Glutamatergic neuron (in vitro differentiated cells): ENCODE results near the gene FIS1. TPM values are rescaled to one million over a fixed set of nuclear protein-coding genes. Genes with fewer than 3 reads are reported as not detected.

Experiments used
- DNase-seq: peaks from one replicate; pipeline ENCODE4 v3.0.0; 2022
- H3K27ac Mint-ChIP-seq: one replicate; pipeline ENCODE4 v1.8.0; 2020; ENCODE audit warnings: mild to moderate bottlenecking, mixed read lengths, inconsistent platforms; ENCODE audit not compliant: unreplicated experiment
- H3K27me3 Mint-ChIP-seq: one replicate; pipeline ENCODE4 v1.8.0; 2020; ENCODE audit warnings: mild to moderate bottlenecking, moderate library complexity, mixed read lengths, inconsistent platforms; ENCODE audit not compliant: unreplicated experiment
- H3K36me3 Mint-ChIP-seq: one replicate; pipeline ENCODE4 v1.8.0; 2020; ENCODE audit warnings: mild to moderate bottlenecking, mixed read lengths, inconsistent platforms; ENCODE audit not compliant: unreplicated experiment
- H3K4me1 Mint-ChIP-seq: one replicate; pipeline ENCODE4 v1.8.0; 2020; ENCODE audit warnings: mild to moderate bottlenecking, low read depth, mixed read lengths, inconsistent platforms; ENCODE audit not compliant: unreplicated experiment
- H3K4me3 Mint-ChIP-seq: one replicate; pipeline ENCODE4 v1.8.0; 2020; ENCODE audit warnings: mild to moderate bottlenecking, mixed read lengths, inconsistent platforms; ENCODE audit not compliant: unreplicated experiment
- H3K9me3 Mint-ChIP-seq: one replicate; pipeline ENCODE4 v1.8.0; 2020; ENCODE audit warnings: mild to moderate bottlenecking, moderate library complexity, mixed read lengths, inconsistent platforms; ENCODE audit not compliant: unreplicated experiment
- total RNA-seq: library from RNA; stranded (reverse); fragmentation: NEBNext Ultra II Directional; extraction: Animal tissue kit (Norgen Biotek cat#: 25700); gene quantifications from one replicate; pipeline ENCODE4 v1.2.1, GENCODE V29; 2021; ENCODE audit not compliant: unreplicated experiment
- TF ChIP-seq, protein P1 (sequence below): fragments of 200-600 bp; sonication (generic); IDR thresholded peaks from one replicate; pipeline ENCODE4 v1.5.0; 2021; ENCODE audit not compliant: partially characterized antibody, unreplicated experiment

The FIS1 gene
- total RNA-seq, 1 donor from 2014 or later: 128 TPM

DNA sequence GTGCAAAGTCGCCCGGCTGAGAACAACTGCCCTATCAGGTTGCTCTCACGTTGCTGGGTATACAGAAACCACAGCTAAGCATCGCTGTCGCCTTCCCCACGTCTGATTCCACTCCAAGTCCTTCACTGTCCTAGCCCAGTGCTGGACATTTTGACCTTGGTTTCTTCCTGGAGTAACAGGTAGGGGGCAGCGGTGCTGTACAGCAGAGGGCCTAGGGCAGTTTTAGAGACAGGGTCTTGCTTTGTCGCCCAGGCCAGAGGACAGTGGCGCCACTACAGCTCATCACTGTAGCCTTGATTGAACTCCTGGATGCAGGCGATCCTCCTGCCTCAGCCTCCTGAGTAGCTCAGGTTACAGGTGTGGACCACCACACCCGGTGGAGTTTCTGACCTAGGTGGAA is 9.8 kb downstream of the FIS1 start:
- Mint-ChIP-seq H3K27me3 (peaks cover 6% of the 10 kb centered on the region), H3K9me3 (peaks cover 10% of the 10 kb centered on the region), H3K36me3 (no peaks in the 10 kb centered on the region), H3K4me1 (peaks cover 3% of the 10 kb centered on the region), H3K27ac (no peak overlapping the region), H3K4me3 (no peak overlapping the region)
- DNase-seq: peak; percentile 38
- TF ChIP-seq, protein P1, sequence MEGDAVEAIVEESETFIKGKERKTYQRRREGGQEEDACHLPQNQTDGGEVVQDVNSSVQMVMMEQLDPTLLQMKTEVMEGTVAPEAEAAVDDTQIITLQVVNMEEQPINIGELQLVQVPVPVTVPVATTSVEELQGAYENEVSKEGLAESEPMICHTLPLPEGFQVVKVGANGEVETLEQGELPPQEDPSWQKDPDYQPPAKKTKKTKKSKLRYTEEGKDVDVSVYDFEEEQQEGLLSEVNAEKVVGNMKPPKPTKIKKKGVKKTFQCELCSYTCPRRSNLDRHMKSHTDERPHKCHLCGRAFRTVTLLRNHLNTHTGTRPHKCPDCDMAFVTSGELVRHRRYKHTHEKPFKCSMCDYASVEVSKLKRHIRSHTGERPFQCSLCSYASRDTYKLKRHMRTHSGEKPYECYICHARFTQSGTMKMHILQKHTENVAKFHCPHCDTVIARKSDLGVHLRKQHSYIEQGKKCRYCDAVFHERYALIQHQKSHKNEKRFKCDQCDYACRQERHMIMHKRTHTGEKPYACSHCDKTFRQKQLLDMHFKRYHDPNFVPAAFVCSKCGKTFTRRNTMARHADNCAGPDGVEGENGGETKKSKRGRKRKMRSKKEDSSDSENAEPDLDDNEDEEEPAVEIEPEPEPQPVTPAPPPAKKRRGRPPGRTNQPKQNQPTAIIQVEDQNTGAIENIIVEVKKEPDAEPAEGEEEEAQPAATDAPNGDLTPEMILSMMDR: peak; percentile 31

DNA sequence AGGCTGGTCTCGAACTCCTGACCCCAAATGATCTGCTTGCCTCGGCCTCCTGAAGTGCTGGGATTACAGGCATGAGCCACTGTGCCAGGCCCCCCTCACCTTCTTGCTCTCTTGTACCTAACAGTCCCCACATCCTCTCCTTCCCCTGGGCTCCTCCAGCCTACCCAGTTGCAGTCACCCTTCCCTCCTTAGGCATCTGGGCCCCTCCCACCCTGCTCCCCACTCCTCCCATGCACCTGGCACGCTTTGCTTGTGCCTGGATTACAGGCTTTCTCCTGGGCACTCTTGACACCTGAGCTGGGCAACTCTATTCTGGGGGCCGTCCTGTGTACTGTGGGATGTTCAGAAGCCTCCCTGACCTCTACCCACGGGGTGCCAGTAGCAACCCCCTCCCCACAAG is 10.2 kb downstream of the FIS1 start:
- Mint-ChIP-seq H3K27me3 (peaks cover 6% of the 10 kb centered on the region), H3K4me1 (peaks cover 3% of the 10 kb centered on the region), H3K36me3 (no peaks in the 10 kb centered on the region), H3K4me3 (no peak overlapping the region), H3K27ac (no peak overlapping the region), H3K9me3 (peaks cover 10% of the 10 kb centered on the region)
- DNase-seq: no peak
- TF ChIP-seq, protein P1: no peak

DNA sequence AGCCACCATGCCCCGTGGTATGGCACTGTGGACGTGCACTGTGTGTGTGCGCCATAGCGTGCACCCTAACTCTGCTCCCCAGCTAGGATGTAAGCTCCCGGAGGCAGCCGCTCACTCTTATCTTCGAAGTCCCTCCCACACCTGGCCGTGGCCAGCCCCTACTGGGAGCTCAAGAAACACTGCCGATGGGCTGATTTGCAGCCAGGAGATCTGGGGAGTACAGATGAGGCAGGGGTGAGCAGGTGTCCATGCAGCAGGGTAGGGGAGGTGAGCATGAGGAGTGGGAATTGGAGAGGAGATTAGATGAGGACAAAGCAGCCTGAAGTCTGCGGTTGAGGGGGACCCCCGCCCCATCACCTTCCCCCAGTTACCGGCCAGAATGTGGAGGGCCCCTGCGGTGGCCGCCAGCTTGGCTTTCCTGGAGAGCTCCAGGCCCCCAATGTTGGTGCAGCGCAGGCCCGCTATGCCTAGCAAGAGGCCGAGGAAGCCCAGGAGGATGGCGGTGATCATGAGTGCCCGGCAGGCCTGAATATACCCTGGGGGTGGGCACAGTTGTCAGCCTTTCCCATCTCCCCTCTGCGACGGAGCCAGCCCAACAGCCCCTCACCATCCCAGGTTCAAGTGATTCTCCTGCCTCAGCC is 10.9 kb downstream of the FIS1 start:
- TF ChIP-seq, protein P1: no peak
- H3K4me1 Mint-ChIP-seq: peaks cover 3% of the 10 kb centered on the region
- peaks cover 6% of the 10 kb centered on the region for H3K27me3 Mint-ChIP-seq
- no peak overlapping the region for H3K4me3 Mint-ChIP-seq
- DNase-seq: no peak
- H3K27ac Mint-ChIP-seq: no peak overlapping the region
- H3K9me3 Mint-ChIP-seq: peaks cover 10% of the 10 kb centered on the region
- no peaks in the 10 kb centered on the region for H3K36me3 Mint-ChIP-seq

DNA sequence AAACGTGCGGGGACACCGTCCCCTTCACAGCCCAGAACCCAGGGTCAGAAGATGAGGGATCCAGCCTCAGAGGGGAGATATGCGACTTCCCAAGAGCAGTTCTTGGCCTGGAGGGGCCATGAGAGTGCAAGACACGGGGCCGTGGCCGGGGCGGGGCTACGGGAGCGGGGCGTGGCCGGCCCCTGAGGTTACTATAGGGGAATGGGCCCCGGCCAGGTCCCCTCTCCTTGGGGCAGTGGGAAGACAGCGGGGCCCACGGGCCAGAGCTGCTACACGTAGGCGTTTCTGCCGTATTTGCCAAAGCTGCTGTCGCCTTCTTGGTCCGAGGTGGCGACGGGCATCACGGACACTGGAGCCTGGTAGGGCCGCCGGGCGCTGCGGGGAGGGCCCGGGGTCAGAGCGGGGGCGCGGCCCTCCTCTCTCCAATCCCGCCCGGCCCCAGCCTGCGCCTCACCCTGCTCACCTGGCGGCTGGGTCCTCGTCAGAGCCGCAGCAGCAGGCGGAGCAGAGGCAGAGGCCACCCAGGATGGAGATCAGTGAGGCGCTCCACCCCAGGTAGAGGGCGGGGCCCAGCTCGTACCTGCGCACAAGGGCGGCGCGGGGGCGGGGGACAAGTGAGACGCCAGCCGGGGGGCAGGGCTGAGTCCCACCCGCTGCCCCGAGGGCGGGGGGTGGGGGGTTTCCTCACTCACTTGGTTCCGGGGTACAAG is 12.6 kb downstream of the FIS1 start:
- DNase-seq: no peak
- H3K4me1 Mint-ChIP-seq: no peaks in the 10 kb centered on the region
- H3K36me3 Mint-ChIP-seq: no peaks in the 10 kb centered on the region
- TF ChIP-seq, protein P1: no peak
- no peak overlapping the region for H3K4me3 Mint-ChIP-seq
- H3K27ac Mint-ChIP-seq: no peak overlapping the region
- H3K9me3 Mint-ChIP-seq: peaks cover 8% of the 10 kb centered on the region
- H3K27me3 Mint-ChIP-seq: peaks cover 6% of the 10 kb centered on the region

DNA sequence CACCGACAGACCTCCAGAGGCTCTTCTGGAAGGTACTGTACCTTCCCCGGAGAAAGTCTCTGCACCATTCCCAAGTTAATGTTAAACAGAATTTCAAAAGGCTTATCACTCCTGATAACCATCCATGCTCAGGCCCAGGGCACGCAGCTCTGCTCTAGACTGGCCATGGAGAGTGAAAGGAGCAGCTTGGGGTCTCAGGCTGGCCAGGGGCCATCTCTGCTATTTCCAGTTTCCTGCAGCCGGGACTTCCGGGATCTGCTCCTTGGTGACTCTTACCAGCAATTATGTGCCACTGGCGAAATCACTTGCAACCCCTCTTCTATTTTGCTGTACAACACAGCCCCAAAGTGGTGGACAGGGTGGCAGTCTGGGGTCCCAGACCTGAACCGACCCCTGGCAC is 13.2 kb downstream of the FIS1 start:
- Mint-ChIP-seq H3K27me3 (peaks cover 6% of the 10 kb centered on the region), H3K4me1 (no peaks in the 10 kb centered on the region), H3K9me3 (peaks cover 8% of the 10 kb centered on the region), H3K4me3 (no peak overlapping the region), H3K27ac (no peak overlapping the region), H3K36me3 (no peaks in the 10 kb centered on the region)
- TF ChIP-seq, protein P1: no peak
- no peak for DNase-seq
